HL-60 (cell line): ENCODE measurements around the gene KDM2B.

Experiments
- DNase-seq, 2 experiments: peaks; one replicate each; pipeline ENCODE4 v3.0.0-alpha.2; 2010 to 2020; ENCODE audit warnings: low read depth in 1 of 2, low spot score in 1 of 2
- H3K27ac ChIP-seq: fragments of 250-450 bp; sonication (Bioruptor Pico); replicated peaks from 2 replicates; pipeline ENCODE4 v1.5.1; 2020; ENCODE audit warnings: mild to moderate bottlenecking, moderate library complexity
- H3K27me3 ChIP-seq: fragments of 250-450 bp; sonication (Bioruptor Pico); 2 replicates; pipeline ENCODE4 v1.5.1; 2021; ENCODE audit warnings: mild to moderate bottlenecking, moderate library complexity; ENCODE audit not compliant: insufficient read depth, poor library complexity, severe bottlenecking
- H3K4me3 ChIP-seq: replicated peaks from 2 replicates; pipeline ENCODE4 v1.5.1; 2011; ENCODE audit warnings: mild to moderate bottlenecking, control low read depth, low read length; ENCODE audit not compliant: insufficient read depth
- CTCF ChIP-seq: IDR thresholded peaks from one replicate; pipeline ENCODE4 v1.5.1; 2011; ENCODE audit warnings: low read length, control low read depth, inconsistent platforms; ENCODE audit not compliant: insufficient read depth
- GABPA ChIP-seq: IDR thresholded peaks from 2 replicates; pipeline ENCODE4 v1.6.1; 2012; ENCODE audit warnings: low read depth
- POLR2AphosphoS5 ChIP-seq: IDR thresholded peaks from 2 replicates; pipeline ENCODE4 v1.6.1; 2012; ENCODE audit warnings: low read depth
- SPI1 ChIP-seq: IDR thresholded peaks from 2 replicates; pipeline ENCODE4 v1.6.1; 2012; ENCODE audit warnings: low read depth, mild to moderate bottlenecking, borderline replicate concordance
- TF ChIP-seq, protein P1 (sequence below): IDR thresholded peaks from 2 replicates; pipeline ENCODE4 v1.6.1; 2012; ENCODE audit warnings: low read depth; ENCODE audit not compliant: insufficient replicate concordance

KDM2B gene

DNA sequence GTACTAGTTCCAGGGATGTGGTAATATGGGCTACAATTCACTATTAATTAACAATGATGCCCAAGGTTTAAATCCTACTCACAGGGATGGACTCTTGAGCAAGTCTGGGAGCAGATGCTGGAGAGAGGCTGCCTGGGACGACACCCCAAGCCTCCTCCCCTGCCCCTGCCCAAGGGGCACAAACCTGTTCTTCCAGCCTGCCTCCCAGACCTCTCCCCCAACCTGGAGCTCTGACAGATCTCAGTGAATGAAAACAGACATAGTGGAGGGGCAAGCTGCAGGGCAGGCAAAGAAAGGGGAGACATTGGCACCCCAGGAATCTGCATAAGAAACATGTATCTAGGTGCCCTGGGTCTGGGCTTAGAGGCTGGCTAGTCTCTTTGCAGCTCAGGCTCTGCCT, 5.8 kb downstream of the KDM2B start:
- Histone ChIP-seq H3K27me3 (no peaks in the 10 kb centered on the region), H3K27ac (no peak overlapping the region), H3K4me3 (no peak overlapping the region)
- no peak for TF ChIP-seq GABPA
- TF ChIP-seq CTCF = no peak
- TF ChIP-seq SPI1 = no peak
- TF ChIP-seq, protein P1, sequence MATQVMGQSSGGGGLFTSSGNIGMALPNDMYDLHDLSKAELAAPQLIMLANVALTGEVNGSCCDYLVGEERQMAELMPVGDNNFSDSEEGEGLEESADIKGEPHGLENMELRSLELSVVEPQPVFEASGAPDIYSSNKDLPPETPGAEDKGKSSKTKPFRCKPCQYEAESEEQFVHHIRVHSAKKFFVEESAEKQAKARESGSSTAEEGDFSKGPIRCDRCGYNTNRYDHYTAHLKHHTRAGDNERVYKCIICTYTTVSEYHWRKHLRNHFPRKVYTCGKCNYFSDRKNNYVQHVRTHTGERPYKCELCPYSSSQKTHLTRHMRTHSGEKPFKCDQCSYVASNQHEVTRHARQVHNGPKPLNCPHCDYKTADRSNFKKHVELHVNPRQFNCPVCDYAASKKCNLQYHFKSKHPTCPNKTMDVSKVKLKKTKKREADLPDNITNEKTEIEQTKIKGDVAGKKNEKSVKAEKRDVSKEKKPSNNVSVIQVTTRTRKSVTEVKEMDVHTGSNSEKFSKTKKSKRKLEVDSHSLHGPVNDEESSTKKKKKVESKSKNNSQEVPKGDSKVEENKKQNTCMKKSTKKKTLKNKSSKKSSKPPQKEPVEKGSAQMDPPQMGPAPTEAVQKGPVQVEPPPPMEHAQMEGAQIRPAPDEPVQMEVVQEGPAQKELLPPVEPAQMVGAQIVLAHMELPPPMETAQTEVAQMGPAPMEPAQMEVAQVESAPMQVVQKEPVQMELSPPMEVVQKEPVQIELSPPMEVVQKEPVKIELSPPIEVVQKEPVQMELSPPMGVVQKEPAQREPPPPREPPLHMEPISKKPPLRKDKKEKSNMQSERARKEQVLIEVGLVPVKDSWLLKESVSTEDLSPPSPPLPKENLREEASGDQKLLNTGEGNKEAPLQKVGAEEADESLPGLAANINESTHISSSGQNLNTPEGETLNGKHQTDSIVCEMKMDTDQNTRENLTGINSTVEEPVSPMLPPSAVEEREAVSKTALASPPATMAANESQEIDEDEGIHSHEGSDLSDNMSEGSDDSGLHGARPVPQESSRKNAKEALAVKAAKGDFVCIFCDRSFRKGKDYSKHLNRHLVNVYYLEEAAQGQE = no peak
- TF ChIP-seq POLR2AphosphoS5 = no peak
- DNase-seq = no peak

- Histone ChIP-seq H3K27ac (no peak overlapping the region), H3K27me3 (no peaks in the 10 kb centered on the region), H3K4me3 (no peak overlapping the region)
- DNase-seq = no peak
- no peak for TF ChIP-seq CTCF
- TF ChIP-seq, protein P1 = no peak
- no peak for TF ChIP-seq POLR2AphosphoS5
- TF ChIP-seq SPI1 = no peak
- no peak for TF ChIP-seq GABPA
These were observed 6.8 kb downstream of the KDM2B start for GRCh38 chr12:121574025-121574424.

DNA sequence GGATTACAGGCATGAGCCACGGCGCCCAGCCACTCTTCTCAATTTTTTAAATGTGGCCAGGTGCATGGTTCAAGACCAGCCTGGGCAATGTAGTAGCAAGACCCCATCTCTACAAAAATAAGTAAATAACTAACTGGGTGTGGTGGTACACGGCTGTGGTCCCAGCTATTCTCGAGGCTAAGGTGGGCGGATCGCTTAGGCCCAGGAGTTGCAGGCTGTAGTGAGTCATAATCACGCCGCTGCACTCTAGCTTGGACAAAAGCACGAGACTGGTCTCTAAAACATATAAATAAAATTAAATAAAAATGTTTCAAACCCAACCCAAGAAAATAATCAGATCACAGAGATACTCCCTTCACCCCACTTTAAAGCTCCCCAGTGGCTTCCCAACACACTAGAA, 8.9 kb downstream of the KDM2B start:
- Histone ChIP-seq H3K4me3 (no peak overlapping the region), H3K27me3 (no peaks in the 10 kb centered on the region)
- DNase-seq = no peak

More for the DNA sequence above, 8.9 kb downstream of the KDM2B start:
- H3K27ac ChIP-seq = no peak overlapping the region
- TF ChIP-seq, protein P1 = no peak
- no peak for TF ChIP-seq SPI1
- no peak for TF ChIP-seq POLR2AphosphoS5
- no peak for TF ChIP-seq GABPA
- TF ChIP-seq CTCF = no peak
